GM10847 (cell line): Measurements from ENCODE around the gene DRAP1.

ENCODE experiments used
- POLR2A ChIP-seq: IDR thresholded peaks from 2 replicates; pipeline ENCODE4 v1.6.1; 2011; ENCODE audit not compliant: insufficient read length; ENCODE audit errors: extremely low read depth

Gene DRAP1

DNA sequence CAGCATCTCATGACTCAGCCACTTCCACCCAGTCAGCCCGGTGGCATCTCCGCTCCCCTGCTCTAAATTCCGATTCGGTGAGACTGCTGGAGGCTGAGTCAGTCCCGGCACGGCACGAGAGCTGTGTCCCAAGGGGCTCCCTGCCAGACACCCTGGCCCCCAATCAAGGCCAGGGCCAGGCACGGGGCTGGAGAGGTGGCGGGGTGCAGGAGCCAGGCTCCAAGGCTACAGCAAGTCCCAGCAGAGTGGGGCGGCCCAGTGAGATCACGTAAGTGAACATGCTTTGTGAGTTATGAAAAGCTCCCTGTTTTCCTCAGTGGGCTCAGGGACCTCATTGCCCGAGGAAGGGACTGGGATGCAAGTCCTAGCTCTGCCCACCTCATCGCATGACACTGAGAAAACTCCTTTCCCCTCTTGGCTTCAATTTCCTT lies 3.4 kb upstream of the DRAP1 start:
- TF ChIP-seq POLR2A: no peak

DNA sequence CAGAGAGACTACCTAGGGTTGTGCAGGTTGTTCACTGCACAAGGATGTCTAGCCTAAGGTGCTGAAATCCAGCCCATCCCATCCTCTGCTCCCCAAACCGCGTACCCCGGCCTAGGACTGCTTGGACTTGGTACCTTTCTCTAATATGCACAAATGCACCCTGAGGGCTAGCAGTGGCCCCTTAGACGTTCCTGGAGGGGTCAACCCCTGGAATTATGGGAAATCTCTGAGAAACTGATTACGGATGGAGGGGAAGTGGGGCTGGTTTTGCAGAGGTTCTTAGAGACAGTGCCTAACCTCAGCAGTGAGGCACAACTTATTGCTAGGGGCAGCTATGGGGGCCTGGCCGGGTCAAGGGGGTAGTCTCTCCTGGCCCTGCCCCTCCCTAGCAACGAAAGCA lies 2.8 kb upstream of the DRAP1 start:
- no peak for TF ChIP-seq POLR2A

DNA sequence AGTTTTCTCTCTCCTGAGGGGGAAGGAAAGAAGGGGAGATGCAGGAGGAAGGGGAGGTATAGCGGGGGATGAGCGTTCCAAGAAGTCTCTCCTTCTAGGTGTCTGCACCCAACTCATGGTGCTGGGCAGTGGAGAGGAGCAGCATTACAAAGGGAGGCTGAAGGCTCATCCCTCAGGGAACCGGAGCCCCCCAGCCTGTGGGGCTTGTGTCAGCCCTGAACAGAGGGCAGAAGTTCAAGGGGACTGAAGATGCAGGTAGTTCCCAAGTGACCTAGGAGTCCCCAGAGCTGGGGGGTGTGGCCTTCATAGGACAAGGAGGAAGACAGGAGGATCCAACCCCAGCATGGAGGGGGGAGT lies 2.2 kb upstream of the DRAP1 start:
- TF ChIP-seq POLR2A: no peak

DNA sequence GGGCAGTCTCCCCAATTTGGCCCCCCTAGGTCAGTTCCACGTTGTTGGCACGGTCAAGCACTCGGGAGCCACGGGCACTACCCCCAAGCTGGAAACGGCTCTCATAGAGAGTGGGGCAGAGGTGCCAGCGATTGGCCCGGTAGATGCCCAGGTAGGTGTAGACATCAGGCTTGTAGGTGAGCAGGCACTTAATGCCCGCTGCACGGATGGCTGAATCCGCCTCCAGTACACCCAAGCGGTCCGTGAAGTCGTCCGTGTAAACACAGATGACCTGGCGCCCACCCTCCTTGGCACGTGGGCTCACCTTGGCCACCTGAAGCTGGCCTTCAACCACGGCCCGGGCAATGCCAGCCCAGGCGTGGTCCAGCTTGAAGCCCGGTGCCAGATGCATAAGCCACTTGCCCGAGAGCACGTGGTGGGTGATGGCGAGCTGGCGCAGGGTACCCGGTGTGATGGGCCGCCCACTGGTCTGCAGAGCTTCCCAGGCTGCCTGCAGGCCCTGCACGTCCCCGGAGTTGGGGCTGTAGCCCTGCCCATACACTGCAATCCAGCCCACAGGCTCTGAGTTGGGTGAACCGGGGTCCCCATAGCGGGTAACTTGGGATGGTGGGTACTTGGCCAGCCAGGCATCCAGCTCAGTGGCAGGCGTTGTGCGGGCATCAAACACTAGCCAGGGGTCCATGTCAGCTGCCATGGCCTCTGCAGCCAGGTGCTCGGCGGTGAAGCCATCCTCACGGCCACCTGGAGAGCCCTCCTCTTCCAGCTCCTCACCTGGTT lies 1.6 kb upstream of the DRAP1 start:
- TF ChIP-seq POLR2A: no peak

DNA sequence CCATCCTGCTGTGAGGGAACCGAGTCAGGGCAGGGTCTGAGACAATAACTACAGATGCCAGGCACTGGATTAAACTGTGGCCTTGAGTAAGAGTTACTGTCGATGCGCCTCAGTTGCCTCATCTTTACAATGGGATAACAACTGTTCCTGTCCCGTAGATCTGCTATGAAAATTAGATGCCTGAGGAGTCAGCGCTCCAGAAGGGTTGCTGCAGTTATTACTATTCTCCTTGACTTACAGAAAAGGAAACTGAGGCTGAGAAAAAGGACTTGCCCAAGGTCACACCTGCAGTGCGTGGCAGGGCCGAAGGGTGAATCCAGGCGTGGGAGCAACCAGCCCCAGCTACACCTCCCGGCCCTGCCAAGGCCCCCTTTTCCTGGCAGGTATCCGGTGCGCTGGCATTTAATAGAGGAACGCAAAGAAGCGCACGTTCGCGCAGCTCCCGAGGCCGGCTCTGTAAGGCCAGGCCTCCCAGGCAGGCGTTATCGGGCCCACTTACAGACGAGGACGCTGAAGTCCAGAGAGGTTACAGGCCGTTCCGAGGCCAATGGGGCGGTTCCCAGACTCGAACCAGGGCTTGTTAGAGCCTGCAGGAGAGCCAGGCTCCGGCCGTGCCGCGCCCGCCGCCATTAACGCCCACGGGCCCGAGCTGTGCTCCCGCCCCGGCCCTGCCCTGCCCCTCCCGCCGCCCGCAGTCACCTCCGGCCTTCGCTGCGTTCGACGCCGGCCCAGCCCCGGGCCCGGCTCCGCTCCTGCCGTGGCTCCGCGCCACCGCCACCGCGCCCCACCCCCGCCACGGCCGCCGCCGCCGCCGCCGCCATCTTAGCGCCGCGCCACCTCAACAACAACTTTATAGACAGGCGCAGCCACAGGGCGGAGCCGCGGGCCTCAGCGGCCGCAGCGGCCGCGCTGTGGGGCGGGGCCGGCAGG lies 750 bp upstream of the DRAP1 start, which contains the start of gene C11orf68:
C11orf68 (minus strand) TSS at position 852 of the 930 bp plus-strand sequence; CDS start at position 821, 31 bp downstream.
- peak; percentile 65 for TF ChIP-seq POLR2A

DNA sequence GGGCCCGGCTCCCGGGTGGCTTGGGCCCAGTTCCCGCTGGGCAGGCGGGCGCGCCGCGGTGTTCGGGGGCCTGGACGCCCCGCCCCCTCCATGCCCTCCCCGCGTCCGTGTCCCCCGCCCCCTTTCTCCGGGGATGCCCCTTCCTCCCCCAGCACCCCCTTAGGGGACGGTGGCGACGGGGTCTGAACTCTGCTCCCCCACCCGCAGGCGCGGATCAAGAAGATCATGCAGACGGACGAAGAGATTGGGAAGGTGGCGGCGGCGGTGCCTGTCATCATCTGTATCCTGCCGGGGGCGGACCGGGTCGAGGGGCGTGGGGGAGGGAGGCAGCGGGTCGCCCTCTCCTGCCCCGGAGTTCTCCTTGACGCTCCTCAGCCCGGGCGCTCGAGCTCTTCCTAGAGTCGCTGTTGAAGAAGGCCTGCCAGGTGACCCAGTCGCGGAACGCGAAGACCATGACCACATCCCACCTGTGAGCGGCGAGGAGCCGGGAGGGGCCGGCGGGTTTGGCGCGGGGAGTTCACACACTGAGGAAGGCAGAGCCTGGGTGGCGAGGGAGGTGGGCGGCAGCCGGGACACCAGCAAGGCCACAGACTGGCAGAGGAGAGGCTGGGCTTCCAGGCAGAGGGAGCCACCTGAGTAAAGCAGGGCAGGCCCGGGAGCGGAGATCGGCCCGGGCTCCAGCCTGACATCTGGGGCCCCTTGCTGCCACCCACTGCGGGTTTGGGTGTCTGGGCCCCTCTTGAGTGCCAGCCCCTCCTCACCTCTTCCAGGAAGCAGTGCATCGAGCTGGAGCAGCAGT lies 546 bp downstream of the DRAP1 start:
- TF ChIP-seq POLR2A: no peak

DNA sequence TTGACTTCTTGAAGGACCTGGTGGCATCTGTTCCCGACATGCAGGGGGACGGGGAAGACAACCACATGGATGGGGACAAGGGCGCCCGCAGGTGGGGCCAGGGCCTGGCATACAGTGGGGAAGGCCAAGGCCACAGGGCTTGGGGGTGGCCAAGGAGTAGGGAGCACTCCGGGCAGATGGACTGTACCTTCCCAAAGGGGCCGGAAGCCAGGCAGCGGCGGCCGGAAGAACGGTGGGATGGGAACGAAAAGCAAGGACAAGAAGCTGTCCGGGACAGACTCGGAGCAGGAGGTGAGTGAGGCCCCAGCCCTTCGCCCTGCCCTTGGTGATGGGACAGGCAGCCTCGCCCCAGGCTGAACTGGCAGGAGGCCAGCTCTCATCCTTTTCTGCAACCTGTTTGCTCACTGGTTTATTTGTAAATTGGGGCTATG lies 1.2 kb downstream of the DRAP1 start:
- no peak for TF ChIP-seq POLR2A

DNA sequence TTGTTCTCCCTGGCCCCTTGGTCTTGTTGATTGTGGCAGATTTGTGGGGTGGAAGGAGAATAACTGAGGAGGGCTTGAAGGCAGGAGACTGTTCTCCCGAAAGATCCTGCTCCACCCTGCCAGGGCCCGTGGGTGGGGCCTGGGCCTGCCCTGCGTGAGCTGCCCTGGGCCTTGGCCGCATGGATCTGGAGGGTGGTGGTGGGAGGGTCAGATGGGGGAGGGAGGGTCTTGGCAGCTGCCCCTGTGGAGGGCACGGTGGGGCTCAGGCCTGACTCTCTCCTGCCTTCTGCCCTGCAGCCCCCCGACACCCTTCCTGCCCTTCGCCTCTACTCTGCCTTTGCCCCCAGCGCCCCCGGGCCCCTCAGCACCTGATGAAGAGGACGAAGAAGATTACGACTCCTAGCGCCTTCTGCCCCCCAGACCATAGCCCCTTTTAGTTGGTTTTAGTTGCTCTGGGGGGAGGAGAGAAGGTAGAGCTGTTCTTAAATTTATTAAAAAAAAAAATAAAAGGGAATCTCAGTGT lies 1.9 kb downstream of the DRAP1 start:
- TF ChIP-seq POLR2A: no peak

DNA sequence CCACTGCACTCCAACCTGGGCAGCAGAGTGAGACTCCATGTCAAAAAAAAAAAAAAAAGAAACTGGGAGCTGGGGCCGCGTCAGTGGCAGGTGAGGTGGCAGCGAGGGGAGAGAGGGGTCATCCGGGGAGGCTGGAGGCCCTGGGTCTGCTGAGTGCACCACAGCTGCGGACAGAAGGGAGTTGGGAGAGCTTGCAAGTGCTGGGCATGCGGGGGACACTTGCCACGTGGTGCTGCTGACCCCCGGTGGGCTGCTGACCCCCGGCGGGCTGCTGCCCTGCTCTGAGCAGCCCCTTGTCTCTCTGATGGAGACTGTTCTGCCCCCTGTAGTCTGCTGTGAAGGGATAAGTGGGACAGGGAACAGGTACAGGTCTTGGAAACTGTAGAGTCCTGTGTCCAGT lies 2.6 kb downstream of the DRAP1 start:
- no peak for TF ChIP-seq POLR2A

DNA sequence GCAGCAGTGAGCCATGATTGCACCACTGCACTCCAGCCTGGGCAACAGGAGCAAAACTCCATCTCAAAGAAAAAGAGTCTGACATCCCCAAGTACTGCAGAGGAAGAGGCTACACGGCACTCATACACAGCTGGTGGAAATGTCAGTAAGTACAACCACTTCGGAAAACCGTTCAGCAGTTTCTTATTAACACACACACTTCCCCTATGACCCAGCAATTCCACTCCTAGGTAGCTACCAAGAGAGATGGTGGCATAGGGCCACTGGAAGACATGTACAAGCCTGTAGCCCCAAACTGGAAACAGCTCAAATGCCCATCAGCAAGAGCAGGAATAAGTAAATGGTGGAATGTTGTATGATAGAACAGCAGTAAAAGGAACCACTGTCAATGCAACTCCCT lies 3.3 kb downstream of the DRAP1 start:
- no peak for TF ChIP-seq POLR2A

DNA sequence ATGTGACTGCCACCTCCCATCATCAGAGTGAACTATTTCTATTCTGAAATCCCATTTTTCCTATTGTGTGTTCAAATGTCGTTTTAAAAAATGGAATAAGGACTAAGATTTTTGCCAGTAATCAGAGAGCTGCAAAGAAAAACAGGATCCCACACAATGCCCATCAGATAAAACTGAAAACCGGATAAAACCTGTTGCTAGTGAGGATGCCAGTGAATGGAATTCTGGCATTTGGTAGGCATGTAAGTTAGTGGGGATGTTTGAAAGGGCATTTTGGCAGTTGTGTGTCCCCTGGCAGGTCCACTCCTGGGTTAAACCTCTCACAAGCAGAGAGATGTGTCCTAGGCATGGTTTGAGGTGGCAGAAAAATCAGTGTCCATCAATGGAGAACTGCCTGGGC lies 6.2 kb downstream of the DRAP1 start:
- TF ChIP-seq POLR2A: no peak

DNA sequence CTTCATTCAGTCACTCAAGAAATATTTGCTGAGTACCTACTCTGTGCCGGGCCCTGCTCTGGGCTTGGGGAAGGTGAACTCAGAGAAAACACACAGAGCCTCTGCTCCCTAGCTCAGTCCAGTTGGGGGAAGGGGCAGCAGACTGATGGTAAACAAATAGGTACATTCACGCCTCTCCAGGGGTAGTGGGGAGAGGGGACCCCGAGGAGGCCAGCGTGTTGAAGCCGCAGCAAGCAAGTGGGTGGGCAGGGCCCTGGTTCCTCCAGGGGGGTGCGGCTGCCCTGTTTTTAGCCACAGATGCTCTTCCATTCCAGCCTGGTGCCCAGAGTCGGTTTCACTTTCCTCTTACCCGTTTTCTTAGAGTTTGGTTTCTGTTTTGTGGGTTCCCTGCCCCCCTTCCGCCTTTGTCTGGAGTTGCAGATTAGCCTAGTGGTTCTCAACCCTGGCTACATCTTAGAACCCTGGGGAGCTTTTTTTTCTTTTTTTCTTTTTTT lies 8.7 kb downstream of the DRAP1 start:
- TF ChIP-seq POLR2A: peak; percentile 42

DNA sequence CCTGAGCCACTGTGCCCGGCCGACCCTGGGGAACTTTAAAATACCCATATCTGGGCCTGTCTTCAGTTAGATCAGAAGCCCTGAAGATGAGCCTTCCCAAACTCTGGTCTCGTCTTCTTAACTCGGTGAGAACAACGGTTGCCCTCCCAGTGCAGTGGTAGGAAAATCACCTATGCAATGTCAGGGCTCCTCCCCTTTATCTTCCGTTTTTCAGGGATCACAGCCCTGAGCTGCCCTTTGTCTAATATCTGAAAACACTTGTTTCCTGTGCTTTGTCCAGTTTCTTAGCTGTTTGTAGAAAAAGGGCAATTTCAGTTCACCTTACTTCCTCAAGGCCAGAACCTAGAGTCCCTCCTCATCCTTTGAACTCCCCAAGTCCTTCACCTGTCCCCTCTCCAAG lies 9.4 kb downstream of the DRAP1 start:
- no peak for TF ChIP-seq POLR2A

DNA sequence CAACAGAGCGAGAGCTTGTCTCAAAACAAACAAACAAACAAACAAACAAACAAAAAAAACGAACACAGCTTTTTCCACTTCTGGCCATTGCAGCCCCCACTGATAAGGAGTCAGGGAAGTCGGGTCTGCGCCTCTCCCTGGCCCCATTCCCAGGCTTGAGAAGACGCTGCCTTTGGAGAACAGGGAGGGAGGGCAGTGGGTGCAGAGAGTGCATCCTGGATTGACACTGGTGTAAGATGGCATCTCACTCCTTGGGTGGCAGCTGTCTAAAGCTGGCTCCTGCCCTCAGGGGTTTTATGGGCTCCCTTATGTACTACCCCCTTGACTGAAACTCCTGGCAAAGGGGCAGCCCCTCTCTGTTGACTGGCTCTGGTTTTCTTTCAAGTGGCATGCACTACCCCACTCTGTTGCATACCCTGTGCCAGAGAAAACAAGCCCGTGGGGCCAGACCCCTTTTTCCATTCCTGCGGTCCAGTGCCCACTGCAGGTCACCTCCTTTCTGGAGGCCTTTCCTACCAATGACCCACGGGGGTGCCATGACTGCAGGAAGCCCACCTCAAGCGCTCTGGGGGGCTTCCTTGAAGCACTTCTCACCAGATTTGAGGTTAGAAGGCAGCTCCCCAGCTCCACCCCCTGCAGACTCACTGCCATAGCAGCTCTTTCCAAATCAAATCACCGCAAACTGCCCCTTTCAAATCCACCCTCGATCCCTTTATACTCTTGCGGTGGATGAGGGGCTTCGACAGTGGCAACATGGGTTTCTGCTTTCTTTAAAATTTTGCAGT lies 12.7 kb downstream of the DRAP1 start:
- no peak for TF ChIP-seq POLR2A

DNA sequence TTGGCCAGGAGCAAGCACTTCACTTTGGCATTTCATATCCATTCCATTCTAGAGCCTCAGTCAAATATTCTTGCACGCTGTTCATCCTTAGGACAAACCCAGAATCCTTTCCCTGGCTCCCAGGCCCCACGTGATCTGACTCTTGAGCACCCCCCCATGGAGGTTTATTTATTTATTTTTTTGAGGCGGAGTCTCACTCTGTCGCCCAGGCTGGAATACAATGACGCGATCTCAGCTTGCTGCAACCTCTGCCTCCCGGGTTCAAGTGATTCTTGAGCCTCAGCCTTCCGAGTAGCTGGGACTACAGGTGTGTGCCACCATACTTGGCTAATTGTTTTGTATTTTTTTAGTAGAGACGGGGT lies 13.3 kb downstream of the DRAP1 start:
- TF ChIP-seq POLR2A: no peak

DNA sequence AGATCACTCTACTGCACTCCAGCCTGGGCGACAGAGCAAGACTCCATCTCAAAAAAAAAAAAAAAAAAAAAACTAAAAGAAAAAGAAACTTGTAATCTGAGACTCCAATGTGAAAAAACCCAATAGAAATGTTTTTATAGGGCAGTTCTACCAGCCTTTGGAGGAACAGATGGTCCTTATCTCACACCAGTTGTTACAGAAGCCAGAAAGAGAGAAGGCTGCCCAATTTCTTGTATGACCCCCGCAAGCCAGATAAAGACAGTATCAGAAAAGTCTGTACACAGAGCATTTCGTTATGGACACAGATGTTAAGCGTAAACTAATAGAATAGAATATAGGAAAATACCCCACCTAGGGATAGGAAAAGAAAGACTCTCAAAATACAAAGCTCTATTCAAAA lies 14.8 kb downstream of the DRAP1 start:
- no peak for TF ChIP-seq POLR2A
